Sigmoid colon (tissue), 7 donors: ENCODE measurements around the gene RNF181. TPM values are rescaled to one million over a fixed set of nuclear protein-coding genes. Genes with fewer than 3 reads are reported as not detected.

Source experiments
- DNase-seq: peaks from one replicate; pipeline ENCODE4 v3.0.0-alpha.2; 2019
- H3K27ac ChIP-seq, 4 donors: fragments of 200-600 bp; sonication (generic); one replicate each; pipeline ENCODE4 v1.5.1; 2016 to 2019; ENCODE audit warnings: mild to moderate bottlenecking in 1 of 4
- H3K27me3 ChIP-seq, 3 donors: fragments of 200-600 bp; sonication (generic); one replicate each; pipeline ENCODE4 v1.5.1; 2019; ENCODE audit warnings: mild to moderate bottlenecking in 1 of 3
- H3K36me3 ChIP-seq, 4 donors: fragments of 200-600 bp; sonication (generic); one replicate each; pipeline ENCODE4 v1.5.1; 2016 to 2019
- H3K4me1 ChIP-seq, 4 donors: fragments of 200-600 bp; sonication (generic); one replicate each; pipeline ENCODE4 v1.5.1; 2017 to 2019
- H3K4me3 ChIP-seq, 4 donors: fragments of 200-600 bp; sonication (generic); one replicate each; pipeline ENCODE4 v1.5.1; 2017 to 2019; ENCODE audit warnings: mild to moderate bottlenecking in 2 of 4, moderate library complexity in 1 of 4
- H3K9me3 ChIP-seq, 4 donors: fragments of 200-600 bp in 3 of 4; sonication (generic) in 3 of 4; one replicate each; pipeline versions ENCODE4 v1.5.1 to v1.6.1; 2013 to 2019
- EP300 ChIP-seq, 4 donors: sonication (generic); formaldehyde crosslinking; IDR thresholded peaks; one replicate each; pipeline ENCODE4 v1.6.1; 2017; ENCODE audit warnings: antibody characterized with exemption in 4 of 4
- POLR2A ChIP-seq, 2 donors: fragments of 450-650 bp; IDR thresholded peaks; one replicate each; pipeline ENCODE4 v1.6.1; 2016; ENCODE audit warnings: antibody characterized with exemption in 2 of 2, mild to moderate bottlenecking in 2 of 2, moderate library complexity in 2 of 2
- POLR2AphosphoS5 ChIP-seq, 4 donors: sonication (generic); formaldehyde crosslinking; IDR thresholded peaks; one replicate each; pipeline ENCODE4 v1.6.1; 2017; ENCODE audit warnings: antibody characterized with exemption in 4 of 4
- WGBS, 2 donors: extraction: QIAGEN DNeasy Blood & Tissue Kit; methylation state at CpG; one replicate each; pipeline ENCODE4 v1.1.7; 2013; 5-methylcytosine and 5-hydroxymethylcytosine counted together
- intact Hi-C: fragments of 100-400 bp; cut with DNase I; formaldehyde crosslinking; loops from one replicate; pipeline ENCODE4 v1.15.1; 2023
- polyA plus RNA-seq, 3 donors: library from polyadenylated mRNA; stranded (reverse); fragments of 200-250 nt; gene quantifications; one replicate each; pipeline ENCODE4 v1.2.3, GENCODE V29; 2013
- total RNA-seq, 4 donors: library from RNA; depleted of rRNA; stranded (reverse); fragments of >200 nt; gene quantifications; one replicate each; pipeline ENCODE4 v1.1.0, GENCODE V29; 2016
- TF ChIP-seq, protein P1 (sequence below), 4 experiments: fragments of 450-650 bp in 3 of 4; fragments of 200-600 bp in 1 of 4; IDR thresholded peaks; one replicate each; pipeline ENCODE4 v1.5.1; 2016 to 2019; ENCODE audit warnings: antibody characterized with exemption in 4 of 4, mild to moderate bottlenecking in 3 of 4, moderate library complexity in 2 of 4
- donor health status: healthy with polysubstance abuse.
- donor health status: Bipolar disorder and iron deficiency.
- donor health status: healthy.

Gene RNF181
- total and polyA plus RNA-seq, 7 donors = 124 to 190 (median 165) TPM

DNA sequence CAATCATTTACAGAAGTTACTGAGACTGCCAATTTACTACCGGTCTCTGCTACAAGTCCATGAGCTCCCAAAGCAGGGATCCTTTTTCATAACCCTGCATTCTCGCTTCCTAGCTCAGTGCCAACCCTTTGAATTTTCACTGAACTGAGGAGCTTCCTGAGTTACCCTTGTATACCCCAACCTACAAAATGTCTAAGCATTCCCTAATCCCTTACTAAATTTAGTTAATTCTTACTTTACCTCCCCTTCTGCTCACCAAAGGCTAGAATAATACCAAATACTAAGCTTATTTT lies 47.0 kb upstream of the RNF181 start:
- peaks cover 0 to 20% (median 12%) of the 10 kb centered on the region in 4 donors for H3K4me1 ChIP-seq
- no peak for TF ChIP-seq EP300 (IDR thresholded peaks at IDR 0.05)
- TF ChIP-seq POLR2A (IDR thresholded peaks at IDR 0.05) = no peak
- TF ChIP-seq POLR2AphosphoS5 (IDR thresholded peaks at IDR 0.05) = no peak
- TF ChIP-seq, protein P1, sequence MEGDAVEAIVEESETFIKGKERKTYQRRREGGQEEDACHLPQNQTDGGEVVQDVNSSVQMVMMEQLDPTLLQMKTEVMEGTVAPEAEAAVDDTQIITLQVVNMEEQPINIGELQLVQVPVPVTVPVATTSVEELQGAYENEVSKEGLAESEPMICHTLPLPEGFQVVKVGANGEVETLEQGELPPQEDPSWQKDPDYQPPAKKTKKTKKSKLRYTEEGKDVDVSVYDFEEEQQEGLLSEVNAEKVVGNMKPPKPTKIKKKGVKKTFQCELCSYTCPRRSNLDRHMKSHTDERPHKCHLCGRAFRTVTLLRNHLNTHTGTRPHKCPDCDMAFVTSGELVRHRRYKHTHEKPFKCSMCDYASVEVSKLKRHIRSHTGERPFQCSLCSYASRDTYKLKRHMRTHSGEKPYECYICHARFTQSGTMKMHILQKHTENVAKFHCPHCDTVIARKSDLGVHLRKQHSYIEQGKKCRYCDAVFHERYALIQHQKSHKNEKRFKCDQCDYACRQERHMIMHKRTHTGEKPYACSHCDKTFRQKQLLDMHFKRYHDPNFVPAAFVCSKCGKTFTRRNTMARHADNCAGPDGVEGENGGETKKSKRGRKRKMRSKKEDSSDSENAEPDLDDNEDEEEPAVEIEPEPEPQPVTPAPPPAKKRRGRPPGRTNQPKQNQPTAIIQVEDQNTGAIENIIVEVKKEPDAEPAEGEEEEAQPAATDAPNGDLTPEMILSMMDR (IDR thresholded peaks at IDR 0.05) = no peak
- WGBS, 2 donors = 74 to 76% methylated on average over 2 of the region's 2 CpGs
- no peak for DNase-seq
- peaks cover 16 to 78% (median 36%) of the 10 kb centered on the region in 4 donors for H3K36me3 ChIP-seq
- peak overlapping the region in 1 of 4 donors; percentile 100 for H3K27ac ChIP-seq
- no peaks in the 10 kb centered on the region for H3K27me3 ChIP-seq
- H3K9me3 ChIP-seq = no peaks in the 10 kb centered on the region
- intact Hi-C loops = no loop called here
- no peak overlapping the region for H3K4me3 ChIP-seq

DNA sequence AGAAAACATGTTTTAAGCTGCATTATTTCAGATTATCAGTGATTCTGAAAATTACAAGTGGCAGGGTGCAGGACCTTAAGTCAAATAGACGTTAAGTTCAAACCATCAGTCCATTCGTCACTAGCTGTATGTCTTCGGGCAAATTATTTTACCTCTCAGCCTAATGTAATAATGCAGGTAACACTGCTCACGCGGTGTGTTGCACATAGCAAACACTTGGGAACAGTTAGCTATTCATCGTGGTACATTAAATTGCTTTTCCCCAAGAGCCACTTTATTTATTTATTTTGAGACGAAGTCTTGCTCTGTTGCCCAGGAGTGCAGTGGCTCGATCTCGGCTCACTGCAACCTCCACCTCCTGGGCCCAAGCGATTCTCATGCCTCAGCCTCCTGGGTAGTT lies 46.5 kb upstream of the RNF181 start:
- intact Hi-C loops = no loop called here
- TF ChIP-seq POLR2A (IDR thresholded peaks at IDR 0.05) (no peak), POLR2AphosphoS5 (IDR thresholded peaks at IDR 0.05) (no peak), EP300 (IDR thresholded peaks at IDR 0.05) (no peak)
- TF ChIP-seq, protein P1 (IDR thresholded peaks at IDR 0.05) = no peak
- Histone ChIP-seq H3K27me3 (no peaks in the 10 kb centered on the region), H3K4me3 (no peak overlapping the region), H3K27ac (peak overlapping the region in 2 of 4 donors; percentile 28 to 100), H3K4me1 (peaks cover 0 to 14% (median 7%) of the 10 kb centered on the region in 4 donors), H3K9me3 (no peaks in the 10 kb centered on the region), H3K36me3 (peaks cover 13 to 78% (median 33%) of the 10 kb centered on the region in 4 donors)
- WGBS, 2 donors = 89 to 95% methylated on average over 10 of the region's 10 CpGs
- no peak for DNase-seq

DNA sequence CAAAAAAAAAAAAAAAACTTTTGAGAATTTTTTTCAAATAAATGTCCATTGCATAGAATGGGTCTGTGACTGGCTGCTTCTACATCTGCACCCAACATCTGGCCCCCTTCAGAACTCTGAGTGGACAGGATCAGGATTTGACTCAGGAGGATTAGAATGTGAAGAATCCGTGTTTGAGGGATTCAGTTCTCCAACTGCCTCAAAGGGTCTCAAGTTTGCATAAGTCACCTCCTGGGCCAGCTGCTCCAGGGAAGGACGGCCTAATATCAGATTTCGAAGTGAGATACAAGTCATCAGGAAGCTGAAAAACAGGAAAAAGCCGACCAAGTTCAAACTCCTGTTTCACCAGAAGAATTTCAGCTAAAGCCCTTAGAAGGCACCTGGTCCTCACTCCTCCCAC lies 45.7 kb upstream of the RNF181 start:
- Histone ChIP-seq H3K9me3 (no peaks in the 10 kb centered on the region), H3K4me1 (peaks cover 0 to 7% (median under 1%) of the 10 kb centered on the region in 4 donors), H3K36me3 (peaks cover 13 to 78% (median 33%) of the 10 kb centered on the region in 4 donors), H3K27me3 (no peaks in the 10 kb centered on the region), H3K4me3 (no peak overlapping the region), H3K27ac (peak overlapping the region; percentile 22 to 100 (median 29))
- intact Hi-C loops = no loop called here
- TF ChIP-seq EP300 (IDR thresholded peaks at IDR 0.05) (no peak), POLR2AphosphoS5 (IDR thresholded peaks at IDR 0.05) (no peak), POLR2A (IDR thresholded peaks at IDR 0.05) (no peak)
- TF ChIP-seq, protein P1 (IDR thresholded peaks at IDR 0.05) = no peak
- no peak for DNase-seq
- WGBS, 2 donors = 58 to 76% methylated on average over 4 of the region's 4 CpGs

DNA sequence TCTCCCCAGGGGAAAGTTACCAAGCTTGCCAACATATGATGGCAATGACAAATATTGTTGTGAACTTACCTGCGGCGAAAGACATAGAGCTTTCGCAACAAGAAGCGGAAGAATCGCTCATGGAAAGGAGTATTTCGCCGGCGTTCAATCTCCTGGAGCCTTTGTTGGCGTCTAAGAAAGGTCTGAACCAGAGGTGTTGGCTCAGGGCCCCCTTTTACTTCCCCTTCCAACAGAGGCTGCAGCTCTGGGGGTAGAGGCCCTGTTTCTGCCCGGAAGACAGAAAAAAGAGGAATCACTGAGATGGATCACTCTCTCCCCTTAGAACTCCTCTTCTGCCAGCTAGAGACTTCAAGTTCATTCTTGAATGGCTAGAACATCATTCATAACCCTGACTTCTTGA lies 45.1 kb upstream of the RNF181 start:
- intact Hi-C loops = no loop called here

More for the DNA sequence above, 45.1 kb upstream of the RNF181 start:
- Histone ChIP-seq H3K27me3 (no peaks in the 10 kb centered on the region), H3K4me3 (no peak overlapping the region), H3K27ac (peak overlapping the region; percentile 22 to 40 (median 29)), H3K4me1 (peaks cover 0 to 2% (median 0%) of the 10 kb centered on the region in 4 donors), H3K36me3 (peaks cover 15 to 78% (median 39%) of the 10 kb centered on the region in 4 donors), H3K9me3 (no peaks in the 10 kb centered on the region)
- DNase-seq = peak; percentile 73
- TF ChIP-seq, protein P1 (IDR thresholded peaks at IDR 0.05) = no peak
- TF ChIP-seq POLR2A (IDR thresholded peaks at IDR 0.05) (no peak), POLR2AphosphoS5 (IDR thresholded peaks at IDR 0.05) (no peak)
- WGBS, 2 donors = 76 to 93% methylated on average over 10 of the region's 10 CpGs
